IMR-90 (cell line): Measurements from ENCODE around the gene TMPRSS3.

Experiments
- BHLHE40 ChIP-seq: fragments of 150-350 bp; IDR thresholded peaks from 2 replicates; pipeline ENCODE4 v1.6.1; 2016; ENCODE audit warnings: mild to moderate bottlenecking, low read depth, low read length
- CEBPB ChIP-seq: IDR thresholded peaks from 2 replicates; pipeline ENCODE4 v1.6.1; 2012; ENCODE audit warnings: low read depth, low read length, improper control_type of control experiment
- NFE2L2 ChIP-seq: fragments of 150-350 bp; IDR thresholded peaks from 2 replicates; pipeline ENCODE4 v1.6.1; 2016; ENCODE audit warnings: low read depth, mild to moderate bottlenecking, low read length
- RAD21 ChIP-seq: IDR thresholded peaks from 2 replicates; pipeline ENCODE4 v1.6.1; 2012; ENCODE audit warnings: low read length, improper control_type of control experiment
- RFX5 ChIP-seq: IDR thresholded peaks from 2 replicates; pipeline ENCODE4 v1.8.0; 2012; ENCODE audit warnings: low read depth, mild to moderate bottlenecking, low read length, moderate library complexity
- TF ChIP-seq, protein P1 (sequence below): conservative IDR thresholded peaks from 2 replicates; pipeline ENCODE4 v1.5.1; 2012; ENCODE audit warnings: mild to moderate bottlenecking, low read depth, low read length, improper control_type of control experiment

DNA sequence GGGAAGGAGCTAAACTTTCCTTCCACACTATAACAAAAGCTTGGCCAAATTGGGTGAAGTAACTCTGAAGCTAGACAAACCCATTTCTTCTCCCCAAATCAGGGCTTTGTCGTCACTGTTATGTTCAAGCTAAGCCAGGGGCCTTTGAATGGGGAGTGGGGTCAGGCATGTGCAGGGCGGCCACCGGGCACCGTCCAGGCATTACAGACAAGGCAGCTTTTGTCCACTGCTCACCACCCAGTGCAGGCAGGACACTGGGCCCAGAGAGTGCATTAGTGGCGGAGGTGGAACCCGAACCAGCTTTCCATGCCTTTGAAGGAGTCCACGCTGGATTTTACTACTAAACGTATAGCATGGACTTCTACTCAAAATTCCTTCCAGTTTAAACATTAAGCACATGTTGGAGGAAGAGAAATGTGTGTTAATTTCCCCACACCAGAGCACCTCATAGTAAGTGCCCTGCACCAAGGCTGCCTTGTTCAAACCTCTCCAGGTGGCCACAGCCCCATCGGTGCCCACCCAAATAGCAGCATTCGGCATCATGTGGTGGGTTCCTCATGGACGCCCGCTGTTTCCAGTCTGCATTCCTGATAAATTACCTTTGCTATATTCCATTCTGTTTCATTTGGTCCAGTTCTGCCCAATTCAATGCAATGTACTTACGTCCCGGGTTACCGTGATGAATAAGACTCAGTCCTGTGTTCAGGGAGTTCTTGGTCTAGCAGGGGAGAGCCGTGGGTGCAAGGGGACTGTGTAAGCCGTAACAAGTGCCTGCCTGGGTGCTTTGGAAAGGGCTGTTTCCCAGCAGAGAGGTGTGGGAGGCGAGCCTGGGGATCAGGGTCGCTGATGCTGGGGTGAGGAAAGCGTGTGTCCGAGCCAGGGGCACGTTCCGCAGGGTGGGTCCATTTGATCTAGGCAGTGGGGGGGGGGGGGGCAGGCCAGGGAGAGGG, 9.5 kb upstream of the TMPRSS3 start:
- TF ChIP-seq, protein P1, sequence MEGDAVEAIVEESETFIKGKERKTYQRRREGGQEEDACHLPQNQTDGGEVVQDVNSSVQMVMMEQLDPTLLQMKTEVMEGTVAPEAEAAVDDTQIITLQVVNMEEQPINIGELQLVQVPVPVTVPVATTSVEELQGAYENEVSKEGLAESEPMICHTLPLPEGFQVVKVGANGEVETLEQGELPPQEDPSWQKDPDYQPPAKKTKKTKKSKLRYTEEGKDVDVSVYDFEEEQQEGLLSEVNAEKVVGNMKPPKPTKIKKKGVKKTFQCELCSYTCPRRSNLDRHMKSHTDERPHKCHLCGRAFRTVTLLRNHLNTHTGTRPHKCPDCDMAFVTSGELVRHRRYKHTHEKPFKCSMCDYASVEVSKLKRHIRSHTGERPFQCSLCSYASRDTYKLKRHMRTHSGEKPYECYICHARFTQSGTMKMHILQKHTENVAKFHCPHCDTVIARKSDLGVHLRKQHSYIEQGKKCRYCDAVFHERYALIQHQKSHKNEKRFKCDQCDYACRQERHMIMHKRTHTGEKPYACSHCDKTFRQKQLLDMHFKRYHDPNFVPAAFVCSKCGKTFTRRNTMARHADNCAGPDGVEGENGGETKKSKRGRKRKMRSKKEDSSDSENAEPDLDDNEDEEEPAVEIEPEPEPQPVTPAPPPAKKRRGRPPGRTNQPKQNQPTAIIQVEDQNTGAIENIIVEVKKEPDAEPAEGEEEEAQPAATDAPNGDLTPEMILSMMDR = no peak
- TF ChIP-seq RFX5 (no peak), CEBPB (no peak), NFE2L2 (no peak), BHLHE40 (no peak), RAD21 (no peak)
